Parathyroid adenoma (tissue), 2 donors: ENCODE measurements around the gene TNFRSF21.

ENCODE experiments used
- H2AFZ ChIP-seq: fragments of 300-600 bp; sonication (generic); one replicate; pipeline ENCODE4 v1.7.0; 2017; ENCODE audit warnings: antibody characterized with exemption, mild to moderate bottlenecking
- H3K27ac ChIP-seq: fragments of 300-600 bp; sonication (generic); one replicate; pipeline ENCODE4 v1.7.0; 2017
- H3K27me3 ChIP-seq: fragments of 300-600 bp; sonication (generic); one replicate; pipeline ENCODE4 v1.7.0; 2017; ENCODE audit warnings: low read length; ENCODE audit not compliant: control insufficient read depth, insufficient read depth
- H3K36me3 ChIP-seq: fragments of 300-600 bp; sonication (generic); one replicate; pipeline ENCODE4 v1.7.0; 2017; ENCODE audit warnings: low read length; ENCODE audit not compliant: control insufficient read depth, insufficient read depth
- H3K4me1 ChIP-seq: fragments of 300-600 bp; sonication (generic); one replicate; pipeline ENCODE4 v1.7.0; 2017; ENCODE audit warnings: control low read depth
- H3K4me2 ChIP-seq: fragments of 300-600 bp; sonication (generic); one replicate; pipeline ENCODE4 v1.7.0; 2017; ENCODE audit warnings: low read length
- H3K4me3 ChIP-seq: fragments of 300-600 bp; sonication (generic); one replicate; pipeline ENCODE4 v1.7.0; 2017; ENCODE audit warnings: low read depth, low read length
- H3K79me2 ChIP-seq: fragments of 300-600 bp; sonication (generic); one replicate; pipeline ENCODE4 v1.7.0; 2017; ENCODE audit warnings: control low read depth
- H3K9ac ChIP-seq: fragments of 300-600 bp; sonication (generic); one replicate; pipeline ENCODE4 v1.7.0; 2017; ENCODE audit warnings: mild to moderate bottlenecking
- H3K9me3 ChIP-seq: fragments of 300-600 bp; sonication (generic); one replicate; pipeline ENCODE4 v1.7.0; 2017; ENCODE audit warnings: low read length; ENCODE audit not compliant: control insufficient read depth
- TF ChIP-seq, protein P1 (sequence below): fragments of 300-600 bp; sonication (generic); IDR thresholded peaks from one replicate; pipeline ENCODE4 v1.7.0; 2017; ENCODE audit warnings: antibody characterized with exemption, mild to moderate bottlenecking
- donor health status: primary hyperparathyroidism.

Gene TNFRSF21

DNA sequence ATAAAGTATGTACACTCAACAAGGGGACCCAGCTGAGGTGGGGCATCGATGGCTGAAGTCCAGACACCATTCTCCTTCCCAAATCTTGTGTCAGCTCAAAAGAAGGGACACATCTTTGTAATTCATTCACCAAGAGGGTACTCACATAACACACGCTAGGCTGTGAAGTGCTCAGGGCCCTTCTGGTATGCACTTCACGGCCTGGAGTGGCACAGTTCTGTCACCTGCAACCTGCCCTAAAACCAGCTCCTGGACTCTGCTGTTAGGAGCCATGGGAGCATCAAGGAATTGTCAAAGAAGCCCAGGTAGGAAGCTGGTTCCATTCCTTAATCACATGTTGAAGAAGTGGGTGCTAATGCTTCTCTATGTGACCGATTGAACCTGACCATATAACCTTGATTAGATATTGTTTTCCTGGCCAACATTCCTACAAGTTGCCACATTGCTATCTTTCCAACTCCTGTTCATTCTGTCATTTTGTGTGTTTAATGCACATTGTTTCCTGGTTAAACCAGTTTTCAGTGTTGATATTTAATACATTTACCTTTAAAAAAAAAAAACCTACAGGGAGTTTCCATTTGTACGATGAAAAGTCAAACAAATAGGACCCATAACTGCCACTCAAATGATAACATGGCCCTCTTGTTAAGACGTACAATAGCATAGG is 127.3 kb downstream of the TNFRSF21 start:
- TF ChIP-seq, protein P1, sequence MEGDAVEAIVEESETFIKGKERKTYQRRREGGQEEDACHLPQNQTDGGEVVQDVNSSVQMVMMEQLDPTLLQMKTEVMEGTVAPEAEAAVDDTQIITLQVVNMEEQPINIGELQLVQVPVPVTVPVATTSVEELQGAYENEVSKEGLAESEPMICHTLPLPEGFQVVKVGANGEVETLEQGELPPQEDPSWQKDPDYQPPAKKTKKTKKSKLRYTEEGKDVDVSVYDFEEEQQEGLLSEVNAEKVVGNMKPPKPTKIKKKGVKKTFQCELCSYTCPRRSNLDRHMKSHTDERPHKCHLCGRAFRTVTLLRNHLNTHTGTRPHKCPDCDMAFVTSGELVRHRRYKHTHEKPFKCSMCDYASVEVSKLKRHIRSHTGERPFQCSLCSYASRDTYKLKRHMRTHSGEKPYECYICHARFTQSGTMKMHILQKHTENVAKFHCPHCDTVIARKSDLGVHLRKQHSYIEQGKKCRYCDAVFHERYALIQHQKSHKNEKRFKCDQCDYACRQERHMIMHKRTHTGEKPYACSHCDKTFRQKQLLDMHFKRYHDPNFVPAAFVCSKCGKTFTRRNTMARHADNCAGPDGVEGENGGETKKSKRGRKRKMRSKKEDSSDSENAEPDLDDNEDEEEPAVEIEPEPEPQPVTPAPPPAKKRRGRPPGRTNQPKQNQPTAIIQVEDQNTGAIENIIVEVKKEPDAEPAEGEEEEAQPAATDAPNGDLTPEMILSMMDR = no peak
- Histone ChIP-seq H3K4me1 (no peaks in the 10 kb centered on the region), H3K27me3 (no peaks in the 10 kb centered on the region), H3K4me3 (no peak overlapping the region), H3K79me2 (no peaks in the 10 kb centered on the region), H2AFZ (no peak overlapping the region), H3K9ac (no peak overlapping the region), H3K9me3 (no peaks in the 10 kb centered on the region), H3K27ac (no peak overlapping the region), H3K4me2 (no peak overlapping the region), H3K36me3 (no peaks in the 10 kb centered on the region)

DNA sequence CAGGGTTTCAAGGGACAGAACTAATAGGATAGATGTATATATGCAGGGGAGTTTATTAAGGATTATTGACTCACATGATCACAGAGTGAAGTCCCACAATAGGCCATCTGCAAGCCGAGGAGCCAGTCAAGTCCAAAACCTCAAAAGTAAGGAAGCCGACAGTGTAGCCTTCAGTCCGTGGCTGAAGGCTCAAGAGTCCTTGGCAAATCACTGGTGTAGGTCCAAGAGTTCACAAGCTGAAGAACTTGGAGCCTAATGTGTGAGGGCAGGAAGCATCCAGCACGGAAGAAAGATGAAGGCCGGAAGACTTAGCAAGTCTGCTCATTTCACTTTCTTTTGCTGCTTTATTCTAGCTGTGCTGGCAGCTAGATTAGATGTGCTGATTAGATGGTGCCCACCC is 128.0 kb downstream of the TNFRSF21 start:
- Histone ChIP-seq H3K36me3 (no peaks in the 10 kb centered on the region), H3K4me1 (no peaks in the 10 kb centered on the region), H3K4me2 (no peak overlapping the region), H3K27me3 (no peaks in the 10 kb centered on the region), H2AFZ (no peak overlapping the region), H3K4me3 (no peak overlapping the region), H3K9ac (no peak overlapping the region), H3K79me2 (no peaks in the 10 kb centered on the region), H3K9me3 (no peaks in the 10 kb centered on the region), H3K27ac (no peak overlapping the region)
- TF ChIP-seq, protein P1 = no peak
